Stomach smooth muscle (tissue), 2 donors: ENCODE measurements around the gene NOP10.

Source experiments
- H3K27ac ChIP-seq: one replicate; pipeline ENCODE4 v1.7.0; 2013; ENCODE audit warnings: mild to moderate bottlenecking, low read length, inconsistent platforms
- H3K27me3 ChIP-seq, 2 donors: one replicate each; pipeline ENCODE4 v1.7.0; 2013; ENCODE audit warnings: low read length in 2 of 2; ENCODE audit not compliant: insufficient read depth in 2 of 2, control insufficient read depth in 1 of 2
- H3K36me3 ChIP-seq, 2 donors: one replicate each; pipeline ENCODE4 v1.7.0; 2013; ENCODE audit warnings: low read length in 2 of 2; ENCODE audit not compliant: control insufficient read depth in 2 of 2, insufficient read depth in 2 of 2
- H3K4me1 ChIP-seq: one replicate; pipeline ENCODE4 v1.7.0; 2013; ENCODE audit warnings: low read length; ENCODE audit not compliant: control insufficient read depth, insufficient read depth
- H3K4me3 ChIP-seq, 2 donors: one replicate each; pipeline ENCODE4 v1.7.0; 2013; ENCODE audit warnings: low read length in 2 of 2
- H3K9ac ChIP-seq, 2 donors: one replicate each; pipeline ENCODE4 v1.7.0; 2013; ENCODE audit warnings: low read length in 2 of 2, mild to moderate bottlenecking in 1 of 2
- H3K9me3 ChIP-seq, 2 donors: one replicate each; pipeline ENCODE4 v1.7.0; 2013; ENCODE audit warnings: low read length in 2 of 2; ENCODE audit not compliant: control insufficient read depth in 2 of 2
- donor health status: healthy.
- donor health status: Pancreatic carcinoma.

NOP10 gene

DNA sequence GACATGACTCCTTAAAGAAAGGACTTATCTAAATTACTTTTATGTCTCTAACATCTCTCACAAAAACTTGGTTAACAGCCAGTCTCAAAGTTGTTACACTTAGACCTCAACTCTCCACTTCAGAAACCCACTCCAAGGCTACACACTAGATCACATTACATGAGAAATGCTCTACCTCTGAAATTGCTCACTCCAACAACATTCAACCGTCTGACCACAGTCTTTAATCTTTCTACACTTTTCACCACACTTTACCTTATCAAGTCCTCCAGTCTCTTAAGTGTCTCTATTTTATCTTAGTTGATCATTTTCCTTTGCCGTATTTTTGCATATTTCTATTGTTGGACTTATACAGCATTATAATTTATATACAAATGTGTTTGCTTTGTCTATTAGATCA is 11.1 kb downstream of the NOP10 start:
- Histone ChIP-seq H3K36me3 (no peaks in the 10 kb centered on the region), H3K4me1 (peaks cover 3% of the 10 kb centered on the region), H3K27ac (no peak overlapping the region), H3K9me3 (no peaks in the 10 kb centered on the region), H3K4me3 (no peak overlapping the region), H3K9ac (no peak overlapping the region), H3K27me3 (no peaks in the 10 kb centered on the region)

DNA sequence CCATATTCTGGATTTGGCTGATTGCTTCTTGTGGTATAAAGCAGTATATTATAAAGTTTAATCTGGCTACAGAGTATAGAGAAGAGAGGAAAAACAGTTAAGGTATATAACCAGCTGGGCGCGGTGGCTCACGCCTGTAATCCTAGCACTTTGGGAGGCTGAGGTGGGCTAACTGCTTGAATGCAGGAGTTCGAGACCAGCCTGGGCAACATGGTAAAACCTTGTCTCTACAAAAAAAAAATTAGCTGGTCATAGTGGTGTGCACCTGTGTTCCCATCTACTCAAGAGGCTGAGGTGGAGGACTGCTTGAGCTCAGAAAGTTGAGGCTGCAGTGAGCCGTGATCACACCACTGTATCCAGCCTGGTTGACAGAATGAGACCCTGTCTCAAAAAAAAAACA is 12.7 kb downstream of the NOP10 start:
- Histone ChIP-seq H3K27ac (no peak overlapping the region), H3K4me1 (no peaks in the 10 kb centered on the region), H3K9ac (no peak overlapping the region), H3K36me3 (no peaks in the 10 kb centered on the region), H3K27me3 (no peaks in the 10 kb centered on the region), H3K9me3 (no peaks in the 10 kb centered on the region), H3K4me3 (no peak overlapping the region)

DNA sequence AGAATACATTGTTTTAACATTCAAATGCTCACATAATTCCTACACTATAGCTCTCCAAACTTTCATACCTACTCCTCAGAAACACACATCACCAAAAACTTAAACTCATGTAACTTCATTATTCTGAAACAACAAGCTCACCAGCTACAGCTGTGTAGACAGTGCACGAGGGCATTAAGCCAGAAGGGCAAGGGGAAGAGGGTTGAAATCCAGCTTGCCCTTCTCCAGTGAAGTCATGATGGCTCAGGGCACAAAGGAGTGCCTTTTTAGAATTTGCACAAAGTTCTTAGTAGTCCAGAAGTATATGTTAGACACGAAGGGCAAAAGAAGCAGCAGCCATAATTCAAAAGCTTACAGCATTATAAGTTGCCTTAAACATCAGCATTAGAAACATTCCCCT is 13.9 kb downstream of the NOP10 start:
- no peak overlapping the region for H3K27ac ChIP-seq

DNA sequence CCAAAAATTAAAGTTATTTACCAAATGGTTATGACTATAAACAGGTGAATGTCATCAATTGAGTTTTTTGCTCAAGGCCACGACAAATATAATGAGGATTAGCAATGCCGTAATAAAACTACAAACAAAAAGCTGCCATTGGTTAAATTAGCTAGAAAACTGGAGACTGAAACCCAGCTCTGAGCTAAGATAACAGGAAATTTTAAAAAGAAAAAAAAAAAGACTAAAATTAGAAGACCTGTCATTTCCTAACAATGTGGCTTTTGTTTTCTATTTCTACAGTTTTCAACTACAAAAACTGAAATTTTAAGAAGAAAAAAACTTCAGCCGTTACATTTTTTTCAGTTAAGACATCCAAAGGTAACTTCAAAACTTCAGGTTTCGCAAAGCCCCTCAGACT is 15.0 kb downstream of the NOP10 start:
- H3K36me3 ChIP-seq, result no peaks in the 10 kb centered on the region
- H3K9ac ChIP-seq, result no peak overlapping the region
- H3K9me3 ChIP-seq, result no peaks in the 10 kb centered on the region
- H3K4me3 ChIP-seq, result no peak overlapping the region
- no peaks in the 10 kb centered on the region for H3K4me1 ChIP-seq
- no peak overlapping the region for H3K27ac ChIP-seq
- no peaks in the 10 kb centered on the region for H3K27me3 ChIP-seq

More for the DNA sequence above, 13.9 kb downstream of the NOP10 start:
- Histone ChIP-seq H3K4me3 (no peak overlapping the region), H3K9me3 (no peaks in the 10 kb centered on the region), H3K4me1 (no peaks in the 10 kb centered on the region), H3K27me3 (no peaks in the 10 kb centered on the region), H3K36me3 (no peaks in the 10 kb centered on the region), H3K9ac (no peak overlapping the region)

DNA sequence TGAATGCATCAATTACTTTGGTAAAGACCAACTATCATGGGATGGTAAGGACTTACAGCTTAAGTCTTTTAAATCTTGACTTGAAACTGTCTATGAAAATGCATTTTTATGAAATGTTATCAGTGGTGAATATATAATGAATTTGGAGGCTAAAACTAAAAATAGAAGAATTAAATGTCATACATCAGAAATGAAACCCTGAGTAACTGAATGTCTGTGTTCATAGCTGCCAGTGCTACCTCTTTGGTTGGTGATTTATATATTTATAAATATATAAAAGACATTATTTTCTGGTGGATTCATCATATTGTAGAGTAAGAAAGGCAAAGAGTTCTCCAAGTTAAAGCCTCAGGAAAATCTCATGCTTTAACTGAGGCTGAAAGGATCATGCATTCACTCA is 17.6 kb downstream of the NOP10 start:
- no peak overlapping the region for H3K9ac ChIP-seq
- no peaks in the 10 kb centered on the region for H3K4me1 ChIP-seq
- no peaks in the 10 kb centered on the region for H3K27me3 ChIP-seq
- no peaks in the 10 kb centered on the region for H3K36me3 ChIP-seq
- no peak overlapping the region for H3K27ac ChIP-seq
- no peak overlapping the region for H3K4me3 ChIP-seq
- no peaks in the 10 kb centered on the region for H3K9me3 ChIP-seq

DNA sequence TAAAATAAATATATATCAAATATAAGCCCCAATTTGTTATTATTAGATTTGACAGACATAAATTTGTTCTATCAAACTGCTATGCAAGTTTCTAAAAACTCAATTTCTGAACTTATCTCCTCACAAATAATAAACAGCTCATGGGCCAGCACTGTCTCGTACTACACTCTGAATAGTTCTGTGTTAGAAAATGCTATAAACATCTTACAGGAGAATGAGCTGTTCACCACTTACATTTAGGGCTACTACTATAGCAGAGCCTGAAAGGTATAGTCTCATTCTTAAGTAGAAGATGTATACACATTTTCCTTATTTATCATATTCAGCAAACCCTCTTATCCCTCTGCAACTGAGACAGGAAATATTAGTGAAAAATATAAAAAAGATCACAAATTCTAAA is 18.0 kb downstream of the NOP10 start:
- Histone ChIP-seq H3K36me3 (no peaks in the 10 kb centered on the region), H3K4me1 (no peaks in the 10 kb centered on the region), H3K27me3 (no peaks in the 10 kb centered on the region), H3K27ac (no peak overlapping the region), H3K9ac (no peak overlapping the region), H3K4me3 (no peak overlapping the region), H3K9me3 (no peaks in the 10 kb centered on the region)

DNA sequence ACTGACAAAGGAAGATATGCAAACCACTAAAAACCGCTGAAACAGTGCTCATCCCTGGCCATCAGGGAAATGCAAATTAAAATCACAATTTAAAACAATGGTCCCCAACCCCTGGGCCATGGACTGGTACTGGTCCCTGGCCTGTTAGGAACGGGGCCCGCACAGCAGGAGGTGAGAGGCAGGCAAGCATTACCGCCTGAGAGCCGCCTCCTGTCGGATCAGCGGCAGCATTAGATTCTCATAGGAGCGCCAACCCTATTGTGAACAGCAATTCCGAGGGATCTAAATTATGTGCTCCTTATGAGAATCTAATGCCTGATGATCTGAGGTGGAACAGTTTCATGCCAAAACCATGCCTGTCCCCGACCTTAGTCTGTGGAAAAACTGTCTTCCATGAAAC is 19.7 kb downstream of the NOP10 start:
- H3K4me3 ChIP-seq, result no peak overlapping the region
- H3K4me1 ChIP-seq, result no peaks in the 10 kb centered on the region
- H3K9ac ChIP-seq, result no peak overlapping the region
- no peak overlapping the region for H3K27ac ChIP-seq
- H3K9me3 ChIP-seq, result no peaks in the 10 kb centered on the region
- H3K27me3 ChIP-seq, result no peaks in the 10 kb centered on the region
- no peaks in the 10 kb centered on the region for H3K36me3 ChIP-seq

DNA sequence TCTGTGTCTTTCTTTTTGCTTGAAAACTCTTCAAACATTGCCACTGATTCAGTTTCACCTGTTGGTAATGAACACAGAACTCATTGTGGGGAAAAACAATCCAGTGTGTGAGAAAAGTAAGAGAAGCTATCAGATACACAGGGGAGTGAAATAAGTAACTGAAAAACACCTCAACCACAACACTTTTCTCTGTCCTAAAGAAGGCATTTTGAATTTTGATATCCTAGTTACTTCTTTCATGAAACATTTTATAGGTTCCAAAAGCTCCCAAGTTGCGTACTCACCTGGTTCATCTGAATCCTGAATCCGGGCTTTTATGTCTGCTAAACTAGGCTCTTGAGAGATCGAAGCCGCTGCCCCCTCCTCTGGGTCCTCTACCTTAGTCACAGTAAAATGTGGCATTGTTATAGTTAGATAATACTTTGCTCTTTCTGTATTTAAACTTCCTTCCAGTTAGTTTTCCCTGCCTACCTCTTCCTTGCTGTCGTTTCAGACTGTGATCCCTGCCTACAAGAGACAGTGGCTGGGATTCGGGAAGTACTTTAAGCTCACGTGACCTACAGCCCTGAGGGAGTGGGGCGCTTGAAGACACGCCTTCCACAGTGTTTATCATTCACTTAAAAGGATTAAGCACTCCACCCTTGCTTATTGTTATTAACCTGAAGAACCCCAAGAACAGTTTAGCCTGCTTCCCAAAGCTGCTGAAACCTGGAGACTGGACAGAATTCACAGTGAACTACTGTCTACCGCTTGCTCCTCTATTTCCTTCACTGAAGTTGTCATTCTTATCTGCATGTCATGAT is 24.5 kb downstream of the NOP10 start:
- Histone ChIP-seq H3K36me3 (no peaks in the 10 kb centered on the region), H3K27me3 (no peaks in the 10 kb centered on the region), H3K9ac (peak overlapping the region; percentile 64 to 66), H3K9me3 (no peaks in the 10 kb centered on the region), H3K4me1 (no peaks in the 10 kb centered on the region), H3K27ac (no peak overlapping the region), H3K4me3 (peak overlapping the region; percentile 76 to 77)

DNA sequence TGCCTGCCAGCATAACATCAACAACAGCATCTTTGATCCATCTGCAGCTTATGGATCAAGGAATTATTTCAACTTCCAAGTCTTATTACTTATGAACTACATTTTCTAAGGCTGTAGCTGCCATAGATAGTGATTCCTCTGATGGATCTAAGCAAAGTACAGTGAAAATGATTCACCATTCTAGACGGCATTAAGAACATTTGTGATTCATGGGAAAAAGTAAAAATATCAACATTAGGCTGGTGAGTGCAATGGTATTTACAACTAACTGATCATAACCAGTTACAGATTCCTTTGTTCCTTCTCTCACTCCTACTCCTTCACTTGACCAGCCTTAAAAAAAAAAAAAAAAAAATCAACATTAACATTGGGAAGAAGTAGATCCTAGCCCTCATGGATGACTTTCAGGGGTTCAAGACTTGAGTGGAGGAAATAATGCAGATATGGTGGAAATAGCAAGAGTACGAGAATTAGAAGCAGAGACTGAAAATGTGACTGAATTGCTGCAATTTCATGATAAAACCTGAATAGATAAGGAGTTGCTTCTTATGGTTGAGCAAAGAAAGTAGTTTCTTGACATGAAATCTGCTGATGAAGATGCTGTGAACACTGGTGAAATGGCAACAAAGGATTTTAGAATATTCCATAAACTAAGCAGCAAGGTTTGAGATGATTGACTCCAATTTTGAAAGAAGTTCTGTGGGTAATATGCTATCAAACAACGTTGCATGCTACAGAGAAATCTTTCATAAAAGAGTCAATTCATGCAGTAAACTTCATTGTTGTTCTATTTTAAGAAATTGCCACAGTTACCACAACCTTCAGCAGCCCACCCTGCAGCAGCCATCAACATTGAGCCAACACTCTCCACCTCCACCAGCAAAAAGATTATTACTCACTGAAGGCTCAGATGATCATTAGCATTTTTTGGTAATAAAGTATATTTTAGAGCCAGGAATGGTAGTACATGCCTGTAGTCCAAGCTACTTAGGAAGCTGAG is 28.1 kb downstream of the NOP10 start:
- no peaks in the 10 kb centered on the region for H3K9me3 ChIP-seq
- no peak overlapping the region for H3K27ac ChIP-seq
- no peak overlapping the region for H3K9ac ChIP-seq
- no peaks in the 10 kb centered on the region for H3K36me3 ChIP-seq
- H3K4me1 ChIP-seq, result no peaks in the 10 kb centered on the region
- H3K27me3 ChIP-seq, result no peaks in the 10 kb centered on the region
- no peak overlapping the region for H3K4me3 ChIP-seq

DNA sequence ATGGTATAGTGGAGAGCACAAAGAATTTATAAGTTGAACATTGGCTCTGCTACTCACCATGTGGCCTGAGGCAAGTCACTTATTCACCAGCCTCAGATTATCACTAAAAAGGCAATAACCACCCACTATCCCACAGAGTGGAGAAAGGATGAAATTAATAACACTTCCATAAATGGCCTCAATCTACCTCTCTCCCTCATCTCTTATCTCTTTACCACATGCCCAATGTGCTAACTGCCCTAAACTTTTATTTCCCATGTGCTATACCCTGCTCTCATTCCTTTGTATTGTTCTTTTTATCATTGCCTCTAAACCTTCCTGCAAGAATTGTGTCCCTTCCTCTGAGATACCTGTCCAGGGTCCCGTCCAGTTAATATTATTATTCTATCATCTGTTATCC is 31.4 kb downstream of the NOP10 start:
- no peak overlapping the region for H3K4me3 ChIP-seq
- H3K27me3 ChIP-seq, result no peaks in the 10 kb centered on the region
- no peaks in the 10 kb centered on the region for H3K4me1 ChIP-seq
- no peaks in the 10 kb centered on the region for H3K36me3 ChIP-seq
- H3K9ac ChIP-seq, result no peak overlapping the region
- H3K9me3 ChIP-seq, result no peaks in the 10 kb centered on the region
- H3K27ac ChIP-seq, result no peak overlapping the region
